Loucy (cell line): ENCODE results near the gene GJC1.

Experiments
- H2AFZ ChIP-seq: fragments of 200-600 bp; sonication (generic); 2 replicates; pipeline ENCODE4 v1.6.0; 2016; ENCODE audit warnings: antibody characterized with exemption, mild to moderate bottlenecking, low read length, moderate library complexity
- H3F3A ChIP-seq: fragments of 200-600 bp; 2 replicates; pipeline ENCODE4 v1.6.0; 2016; ENCODE audit warnings: antibody characterized with exemption, low read depth, mild to moderate bottlenecking
- H3K27me3 ChIP-seq: fragments of 200-600 bp; sonication (generic); 2 replicates; pipeline ENCODE4 v1.6.1; 2014; ENCODE audit warnings: low read length, mild to moderate bottlenecking; ENCODE audit not compliant: insufficient read depth, poor library complexity, severe bottlenecking
- H3K36me3 ChIP-seq: fragments of 200-600 bp; sonication (generic); 2 replicates; pipeline ENCODE4 v1.6.1; 2016; ENCODE audit warnings: low read length; ENCODE audit not compliant: insufficient read depth
- H3K4me1 ChIP-seq: fragments of 200-600 bp; sonication (generic); 2 replicates; pipeline ENCODE4 v1.5.1; 2014; ENCODE audit warnings: low read length, mild to moderate bottlenecking; ENCODE audit not compliant: insufficient read depth, poor library complexity, severe bottlenecking
- H3K4me2 ChIP-seq: fragments of 200-600 bp; sonication (generic); 2 replicates; pipeline ENCODE4 v1.6.0; 2014; ENCODE audit warnings: antibody characterized with exemption, low read length, low read depth, mild to moderate bottlenecking; ENCODE audit not compliant: poor library complexity, severe bottlenecking
- H3K4me3 ChIP-seq: fragments of 200-600 bp; sonication (generic); 2 replicates; pipeline ENCODE4 v1.5.1; 2014; ENCODE audit warnings: low read length, mild to moderate bottlenecking, mixed read lengths; ENCODE audit not compliant: poor library complexity, severe bottlenecking
- H3K79me2 ChIP-seq: fragments of 200-600 bp; sonication (generic); 2 replicates; pipeline ENCODE4 v1.6.1; 2014; ENCODE audit warnings: low read length; ENCODE audit not compliant: insufficient read depth
- H3K9ac ChIP-seq: fragments of 200-600 bp; sonication (generic); 2 replicates; pipeline ENCODE4 v1.6.0; 2014; ENCODE audit warnings: mild to moderate bottlenecking, low read depth, low read length, moderate library complexity; ENCODE audit not compliant: poor library complexity, severe bottlenecking
- H3K9me2 ChIP-seq: fragments of 200-600 bp; sonication (generic); replicated peaks from 2 replicates; pipeline ENCODE4 v1.6.1; 2016; ENCODE audit warnings: low read depth, low read length, mixed read lengths
- H3K9me3 ChIP-seq: fragments of 200-600 bp; sonication (generic); 2 replicates; pipeline ENCODE4 v1.6.1; 2014; ENCODE audit warnings: mild to moderate bottlenecking, antibody characterized with exemption, low read length, low read depth; ENCODE audit not compliant: insufficient read depth
- H4K20me1 ChIP-seq: fragments of 200-600 bp; sonication (generic); 2 replicates; pipeline ENCODE4 v1.6.0; 2014; ENCODE audit warnings: antibody characterized with exemption, low read length, mild to moderate bottlenecking; ENCODE audit not compliant: insufficient read depth, poor library complexity, severe bottlenecking
- EZH2phosphoT487 ChIP-seq: fragments of 200-600 bp; IDR thresholded peaks from 2 replicates; pipeline ENCODE4 v1.6.1; 2018; ENCODE audit warnings: antibody characterized with exemption, mild to moderate bottlenecking, moderate library complexity, borderline replicate concordance
- TF ChIP-seq, protein P1 (sequence below): fragments of 200-600 bp; sonication (generic); conservative IDR thresholded peaks from 2 replicates; pipeline ENCODE4 v1.5.1; 2014; ENCODE audit warnings: mild to moderate bottlenecking, antibody characterized with exemption, low read length

The GJC1 gene

DNA sequence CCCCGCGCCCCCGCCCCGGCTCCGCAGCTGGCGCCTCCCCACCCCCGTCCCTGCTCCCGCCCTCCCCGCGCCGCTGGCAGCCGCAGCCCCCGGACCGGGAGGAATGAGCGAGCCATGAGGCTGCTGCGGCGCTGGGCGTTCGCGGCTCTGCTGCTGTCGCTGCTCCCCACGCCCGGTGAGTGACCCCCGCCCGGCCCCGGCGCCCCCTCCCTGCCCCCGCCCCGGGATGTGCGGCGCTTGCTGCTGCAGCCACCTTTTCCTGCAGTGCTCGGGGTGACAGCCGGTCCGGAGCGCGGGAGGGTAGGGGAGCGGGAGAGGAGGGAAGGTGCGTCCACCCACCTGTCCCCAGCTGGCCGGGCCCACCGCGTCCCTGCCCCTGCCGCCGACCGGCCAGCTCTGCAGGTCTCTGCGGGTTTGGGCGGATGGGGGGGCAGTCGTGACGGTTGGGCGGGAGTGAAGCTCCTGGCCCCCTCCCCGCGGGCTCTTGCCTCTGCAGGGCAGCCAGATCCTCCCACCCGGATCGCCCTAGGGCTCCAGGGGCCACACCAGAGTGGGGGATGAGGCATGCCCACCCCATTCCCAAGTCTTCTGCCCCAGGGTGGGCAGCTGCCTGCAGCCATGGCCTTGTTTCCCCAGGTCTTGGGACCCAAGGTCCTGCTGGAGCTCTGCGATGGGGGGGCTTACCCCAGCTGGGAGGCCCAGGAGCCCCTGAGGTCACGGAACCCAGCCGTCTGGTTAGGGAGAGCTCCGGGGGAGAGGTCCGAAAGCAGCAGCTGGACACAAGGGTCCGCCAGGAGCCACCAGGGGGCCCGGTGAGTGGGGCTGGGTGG, 70.8 kb downstream of the GJC1 start:
- H3K79me2 ChIP-seq, result no peaks in the 10 kb centered on the region
- no peaks in the 10 kb centered on the region for H4K20me1 ChIP-seq
- H2AFZ ChIP-seq, result peak overlapping the region; percentile 75; the same call in 1 of the 2 replicates
- H3K4me2 ChIP-seq, result peak overlapping the region; percentile 80
- no peaks in the 10 kb centered on the region for H3K9me2 ChIP-seq
- H3K36me3 ChIP-seq, result no peaks in the 10 kb centered on the region
- peaks cover 8% of the 10 kb centered on the region for H3K4me1 ChIP-seq
- H3K27me3 ChIP-seq, result no peaks in the 10 kb centered on the region
- no peaks in the 10 kb centered on the region for H3F3A ChIP-seq
- peak overlapping the region; percentile 72 for H3K9ac ChIP-seq
- no peaks in the 10 kb centered on the region for H3K9me3 ChIP-seq
- H3K4me3 ChIP-seq, result peak overlapping the region; percentile 72
- TF ChIP-seq, protein P1, sequence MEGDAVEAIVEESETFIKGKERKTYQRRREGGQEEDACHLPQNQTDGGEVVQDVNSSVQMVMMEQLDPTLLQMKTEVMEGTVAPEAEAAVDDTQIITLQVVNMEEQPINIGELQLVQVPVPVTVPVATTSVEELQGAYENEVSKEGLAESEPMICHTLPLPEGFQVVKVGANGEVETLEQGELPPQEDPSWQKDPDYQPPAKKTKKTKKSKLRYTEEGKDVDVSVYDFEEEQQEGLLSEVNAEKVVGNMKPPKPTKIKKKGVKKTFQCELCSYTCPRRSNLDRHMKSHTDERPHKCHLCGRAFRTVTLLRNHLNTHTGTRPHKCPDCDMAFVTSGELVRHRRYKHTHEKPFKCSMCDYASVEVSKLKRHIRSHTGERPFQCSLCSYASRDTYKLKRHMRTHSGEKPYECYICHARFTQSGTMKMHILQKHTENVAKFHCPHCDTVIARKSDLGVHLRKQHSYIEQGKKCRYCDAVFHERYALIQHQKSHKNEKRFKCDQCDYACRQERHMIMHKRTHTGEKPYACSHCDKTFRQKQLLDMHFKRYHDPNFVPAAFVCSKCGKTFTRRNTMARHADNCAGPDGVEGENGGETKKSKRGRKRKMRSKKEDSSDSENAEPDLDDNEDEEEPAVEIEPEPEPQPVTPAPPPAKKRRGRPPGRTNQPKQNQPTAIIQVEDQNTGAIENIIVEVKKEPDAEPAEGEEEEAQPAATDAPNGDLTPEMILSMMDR, result peak; percentile 37; the same call in 1 of the 2 replicates
- TF ChIP-seq EZH2phosphoT487, result no peak

DNA sequence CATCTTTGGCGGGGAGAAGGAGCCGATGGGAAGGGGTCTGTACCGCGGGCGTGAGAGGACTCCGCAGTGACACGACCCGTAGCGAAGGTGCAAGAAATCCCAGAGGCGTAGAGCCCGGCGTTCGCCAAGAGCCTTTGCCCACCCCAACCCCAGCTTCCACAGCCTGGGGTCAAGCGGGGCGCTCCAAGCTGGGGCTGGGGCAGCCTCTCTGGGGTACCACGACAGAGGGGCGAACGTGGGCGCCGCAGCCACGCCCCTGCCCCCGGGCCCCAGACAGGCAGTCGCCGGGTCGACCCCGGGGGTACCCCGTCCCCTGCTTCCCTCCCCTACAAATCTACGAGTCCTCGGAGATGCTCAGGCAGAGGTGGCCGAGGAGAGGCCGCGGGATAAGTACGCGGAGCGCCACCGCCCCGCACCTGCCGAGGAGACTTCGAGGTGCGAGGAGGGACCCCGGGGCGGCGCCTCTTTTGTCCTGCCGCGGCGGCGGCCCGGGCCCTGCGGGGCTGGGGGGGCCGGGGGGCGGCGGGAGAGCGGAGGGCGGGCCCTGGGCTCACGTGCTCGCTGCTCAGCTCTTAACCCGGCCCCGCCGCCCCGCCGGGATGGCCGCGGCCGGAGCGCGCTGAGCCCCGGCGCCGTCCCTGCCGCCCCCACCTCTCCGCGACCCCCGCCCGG, 71.5 kb downstream of the GJC1 start, which contains the start of gene ADAM11:
TSS of gene ADAM11 (plus strand) at position 575 of the 672 bp plus-strand sequence. CDS start 212 bp downstream, outside the sequence.
- H3K9me2 ChIP-seq, result no peaks in the 10 kb centered on the region
- TF ChIP-seq EZH2phosphoT487, result no peak
- TF ChIP-seq, protein P1, result no peak
- no peaks in the 10 kb centered on the region for H4K20me1 ChIP-seq
- no peaks in the 10 kb centered on the region for H3K27me3 ChIP-seq
- H3K4me2 ChIP-seq, result peak within 1 kb of the TSS; percentile 80
- peak within 1 kb of the TSS; percentile 72 for H3K9ac ChIP-seq
- H3K4me3 ChIP-seq, result peak within 1 kb of the TSS; percentile 72
- no peaks in the 10 kb centered on the region for H3K36me3 ChIP-seq
- H3K4me1 ChIP-seq, result peaks cover 8% of the 10 kb centered on the region
- H2AFZ ChIP-seq, result peak within 1 kb of the TSS; percentile 75; the same call in 1 of the 2 replicates
- no peaks in the 10 kb centered on the region for H3K79me2 ChIP-seq
- no peaks in the 10 kb centered on the region for H3F3A ChIP-seq
- no peaks in the 10 kb centered on the region for H3K9me3 ChIP-seq

GRCh38 chr17:44757918-44758413, 72.1 kb downstream of the GJC1 start:
- no peaks in the 10 kb centered on the region for H3K9me2 ChIP-seq
- H3K9me3 ChIP-seq, result no peaks in the 10 kb centered on the region
- no peak overlapping the region for H3K4me3 ChIP-seq
- TF ChIP-seq, protein P1, result no peak
- TF ChIP-seq EZH2phosphoT487, result no peak
- no peak overlapping the region for H3K9ac ChIP-seq
- no peaks in the 10 kb centered on the region for H3K79me2 ChIP-seq
- no peak overlapping the region for H3K4me2 ChIP-seq
- peaks cover 8% of the 10 kb centered on the region for H3K4me1 ChIP-seq
- no peaks in the 10 kb centered on the region for H3K36me3 ChIP-seq
- no peaks in the 10 kb centered on the region for H3K27me3 ChIP-seq
- no peaks in the 10 kb centered on the region for H3F3A ChIP-seq
- no peaks in the 10 kb centered on the region for H4K20me1 ChIP-seq
- no peak overlapping the region for H2AFZ ChIP-seq
